SJSA1 (cell line): ENCODE results near the gene CISD3. TPM values are rescaled to one million over a fixed set of nuclear protein-coding genes. Genes with fewer than 3 reads are reported as not detected.

Experiments
- DNase-seq, 2 experiments: peaks; one replicate each; pipeline ENCODE4 v3.0.0-alpha.2; 2015 to 2020; ENCODE audit warnings: low spot score in 2 of 2, low read depth in 1 of 2
- H3K27ac ChIP-seq: fragments of 250-450 bp; sonication (Bioruptor Pico); 2 replicates; pipeline ENCODE4 v1.5.1; 2020; ENCODE audit warnings: mild to moderate bottlenecking, moderate library complexity
- H3K27me3 ChIP-seq: fragments of 250-450 bp; sonication (Bioruptor Pico); replicated peaks from 2 replicates; pipeline ENCODE4 v1.5.1; 2020; ENCODE audit warnings: mild to moderate bottlenecking, moderate library complexity
- H3K36me3 ChIP-seq: fragments of 250-450 bp; sonication (Bioruptor Pico); 2 replicates; pipeline ENCODE4 v1.5.1; 2020; ENCODE audit warnings: mild to moderate bottlenecking
- H3K4me1 ChIP-seq: fragments of 250-450 bp; sonication (Bioruptor Pico); replicated peaks from 2 replicates; pipeline ENCODE4 v1.6.1; 2021; ENCODE audit warnings: mild to moderate bottlenecking
- H3K4me3 ChIP-seq: fragments of 250-450 bp; sonication (Bioruptor Pico); 2 replicates; pipeline ENCODE4 v1.5.1; 2020; ENCODE audit warnings: mild to moderate bottlenecking
- H3K9me3 ChIP-seq: fragments of 250-450 bp; sonication (Bioruptor Pico); replicated peaks from 2 replicates; pipeline ENCODE4 v1.5.1; 2020; ENCODE audit warnings: mild to moderate bottlenecking
- total RNA-seq: library from RNA; depleted of rRNA; stranded (reverse); fragments of >200 nt; shearing (Covaris generic); gene quantifications from 2 replicates; pipeline ENCODE4 v1.2.3, GENCODE V29; 2014; rRNA removed

The CISD3 gene
- total RNA-seq, 1 experiment from 2014 or later: 6.1 TPM

DNA sequence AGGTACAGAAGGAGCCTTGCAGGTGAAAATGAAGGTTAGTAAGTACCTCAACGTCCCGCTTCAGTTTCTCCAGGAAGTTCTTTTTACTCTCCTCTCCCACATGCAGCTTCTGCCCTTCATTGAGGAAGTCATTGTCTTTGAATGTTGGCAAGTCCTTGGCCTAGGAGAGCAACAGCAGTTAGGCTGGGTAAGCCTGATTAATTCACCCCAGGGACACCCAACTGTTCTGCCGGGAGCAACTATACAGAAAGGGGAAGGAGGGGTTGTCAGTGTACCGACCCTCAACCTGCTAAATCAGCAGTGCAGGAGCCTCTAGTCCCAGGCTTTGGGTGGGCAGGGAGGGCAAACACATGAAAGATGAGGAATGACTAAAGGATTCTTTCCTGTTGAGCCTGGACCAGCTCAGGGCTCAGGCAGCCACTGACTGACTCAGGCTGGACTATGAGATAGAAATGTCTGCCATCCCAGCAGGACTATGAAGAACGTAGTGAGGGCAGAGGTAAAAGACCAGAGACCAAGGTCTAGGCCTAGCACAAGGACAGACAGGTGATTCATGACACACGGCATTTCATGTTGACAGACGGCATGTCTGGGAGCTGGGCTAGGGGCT, 47.6 kb downstream of the CISD3 start:
- Histone ChIP-seq H3K27ac (no peak overlapping the region), H3K27me3 (no peaks in the 10 kb centered on the region), H3K4me3 (no peak overlapping the region), H3K4me1 (no peaks in the 10 kb centered on the region), H3K36me3 (peaks cover 94% of the 10 kb centered on the region), H3K9me3 (no peaks in the 10 kb centered on the region)
- DNase-seq: no peak

- no peaks in the 10 kb centered on the region for H3K27me3 ChIP-seq
- H3K4me1 ChIP-seq: no peaks in the 10 kb centered on the region
- no peak for DNase-seq
- H3K9me3 ChIP-seq: no peaks in the 10 kb centered on the region
- no peak overlapping the region for H3K4me3 ChIP-seq
- peaks cover 92% of the 10 kb centered on the region for H3K36me3 ChIP-seq
- no peak overlapping the region for H3K27ac ChIP-seq
Observed at GRCh38 chr17:38779965-38780752, 50.0 kb downstream of the CISD3 start.

GRCh38 chr17:38783227-38783626, 53.1 kb downstream of the CISD3 start:
- Histone ChIP-seq H3K4me1 (no peaks in the 10 kb centered on the region), H3K36me3 (peaks cover 84% of the 10 kb centered on the region)
- no peak for DNase-seq

More at GRCh38 chr17:38783227-38783626, 53.1 kb downstream of the CISD3 start:
- Histone ChIP-seq H3K4me3 (no peak overlapping the region), H3K9me3 (no peaks in the 10 kb centered on the region), H3K27me3 (no peaks in the 10 kb centered on the region), H3K27ac (no peak overlapping the region)

Other genes with a start within 250 kb of the CISD3 start
- not detected in 2 replicates for gene SRCIN1, start 124.4 kb upstream of the CISD3 start, total RNA-seq
- gene EPOP, start 55.4 kb upstream of the CISD3 start, total RNA-seq: 0.09 and 0.29 TPM in 2 replicates
- 8.6 and 11.7 TPM in 2 replicates for gene MLLT6, start 25.1 kb upstream of the CISD3 start, total RNA-seq
- gene PCGF2, start 18.0 kb downstream of the CISD3 start, total RNA-seq: 3.6 and 4.2 TPM in 2 replicates
- gene PSMB3, start 22.4 kb downstream of the CISD3 start, total RNA-seq: 297 and 448 TPM in 2 replicates
- 37.0 and 47.9 TPM in 2 replicates for gene PIP4K2B, start 69.2 kb downstream of the CISD3 start, total RNA-seq
- 6.6 and 11.3 TPM in 2 replicates for gene CWC25, start 95.0 kb downstream of the CISD3 start, total RNA-seq
- gene RPL23, start 123.4 kb downstream of the CISD3 start, total RNA-seq: 817 and 952 TPM in 2 replicates
- 146 and 174 TPM in 2 replicates for gene LASP1, start 139.7 kb downstream of the CISD3 start, total RNA-seq
- gene FBXO47, start 237.1 kb downstream of the CISD3 start, total RNA-seq: not detected in 2 replicates